ENCODE measurements around the gene MAGEB17. TPM values are rescaled to one million over a fixed set of nuclear protein-coding genes. Genes with fewer than 3 reads are reported as not detected.

MAGEB17 gene
- polyA plus RNA-seq, 1 donor from 2014 or later, result 0.17 TPM

- no peak overlapping the region for H3K4me3 ChIP-seq (ENCODE audit: low read length)
- H3K9me3 ChIP-seq (ENCODE audit: low read length), result no peaks in the 10 kb centered on the region
- no peak overlapping the region for H3K4me2 ChIP-seq (ENCODE audit: low read length)
- H3K36me3 ChIP-seq (ENCODE audit: insufficient read depth, low read length), result no peaks in the 10 kb centered on the region
- H3F3A ChIP-seq (ENCODE audit: insufficient read depth, low read length, poor library complexity, severe bottlenecking), result no peaks in the 10 kb centered on the region
- no peaks in the 10 kb centered on the region for H4K20me1 ChIP-seq (ENCODE audit: insufficient read depth)
- H3K9me2 ChIP-seq (ENCODE audit: insufficient read depth, low read length), result no peaks in the 10 kb centered on the region
- H2AFZ ChIP-seq (ENCODE audit: low read depth, low read length), result no peak overlapping the region
- H3K9ac ChIP-seq (ENCODE audit: low read length), result no peak overlapping the region
- no peak for TF ChIP-seq RAD21 (conservative IDR thresholded peaks at IDR 0.05)
- no peak for TF ChIP-seq EZH2 (IDR thresholded peaks at IDR 0.05; ENCODE audit: borderline replicate concordance, insufficient read depth, low read length, poor library complexity, severe bottlenecking)
- peak; percentile 91 for TF ChIP-seq POLR2AphosphoS5 (IDR thresholded peaks at IDR 0.05)
- TF ChIP-seq TAF1 (IDR thresholded peaks at IDR 0.05; ENCODE audit: low read depth), result no peak
- TF ChIP-seq, protein P1, sequence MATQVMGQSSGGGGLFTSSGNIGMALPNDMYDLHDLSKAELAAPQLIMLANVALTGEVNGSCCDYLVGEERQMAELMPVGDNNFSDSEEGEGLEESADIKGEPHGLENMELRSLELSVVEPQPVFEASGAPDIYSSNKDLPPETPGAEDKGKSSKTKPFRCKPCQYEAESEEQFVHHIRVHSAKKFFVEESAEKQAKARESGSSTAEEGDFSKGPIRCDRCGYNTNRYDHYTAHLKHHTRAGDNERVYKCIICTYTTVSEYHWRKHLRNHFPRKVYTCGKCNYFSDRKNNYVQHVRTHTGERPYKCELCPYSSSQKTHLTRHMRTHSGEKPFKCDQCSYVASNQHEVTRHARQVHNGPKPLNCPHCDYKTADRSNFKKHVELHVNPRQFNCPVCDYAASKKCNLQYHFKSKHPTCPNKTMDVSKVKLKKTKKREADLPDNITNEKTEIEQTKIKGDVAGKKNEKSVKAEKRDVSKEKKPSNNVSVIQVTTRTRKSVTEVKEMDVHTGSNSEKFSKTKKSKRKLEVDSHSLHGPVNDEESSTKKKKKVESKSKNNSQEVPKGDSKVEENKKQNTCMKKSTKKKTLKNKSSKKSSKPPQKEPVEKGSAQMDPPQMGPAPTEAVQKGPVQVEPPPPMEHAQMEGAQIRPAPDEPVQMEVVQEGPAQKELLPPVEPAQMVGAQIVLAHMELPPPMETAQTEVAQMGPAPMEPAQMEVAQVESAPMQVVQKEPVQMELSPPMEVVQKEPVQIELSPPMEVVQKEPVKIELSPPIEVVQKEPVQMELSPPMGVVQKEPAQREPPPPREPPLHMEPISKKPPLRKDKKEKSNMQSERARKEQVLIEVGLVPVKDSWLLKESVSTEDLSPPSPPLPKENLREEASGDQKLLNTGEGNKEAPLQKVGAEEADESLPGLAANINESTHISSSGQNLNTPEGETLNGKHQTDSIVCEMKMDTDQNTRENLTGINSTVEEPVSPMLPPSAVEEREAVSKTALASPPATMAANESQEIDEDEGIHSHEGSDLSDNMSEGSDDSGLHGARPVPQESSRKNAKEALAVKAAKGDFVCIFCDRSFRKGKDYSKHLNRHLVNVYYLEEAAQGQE (IDR thresholded peaks at IDR 0.05; ENCODE audit: borderline replicate concordance), result peak; percentile 31
- peak; percentile 81 for TF ChIP-seq EP300 (conservative IDR thresholded peaks at IDR 0.05; ENCODE audit: poor library complexity, severe bottlenecking)
- no peak for TF ChIP-seq SMC3 (conservative IDR thresholded peaks at IDR 0.05; ENCODE audit: poor library complexity)
- no peak overlapping the region for H3K27ac ChIP-seq (ENCODE audit: low read length)
- no peaks in the 10 kb centered on the region for H3K79me2 ChIP-seq (replicated peaks; ENCODE audit: insufficient read depth, low read length)
- H3K27me3 ChIP-seq (ENCODE audit: insufficient read depth, low read depth, low read length), result no peaks in the 10 kb centered on the region
Observed at GRCh38 chrX:16155581-16156096, 11.6 kb upstream of the MAGEB17 start.

GRCh38 chrX:16156692-16157331 lies 10.5 kb upstream of the MAGEB17 start:
- Histone ChIP-seq H3K9ac (ENCODE audit: low read length) (no peak overlapping the region), H3F3A (ENCODE audit: insufficient read depth, low read length, poor library complexity, severe bottlenecking) (no peaks in the 10 kb centered on the region), H4K20me1 (ENCODE audit: insufficient read depth) (no peaks in the 10 kb centered on the region), H3K9me2 (ENCODE audit: insufficient read depth, low read length) (no peaks in the 10 kb centered on the region), H3K4me2 (ENCODE audit: low read length) (no peak overlapping the region), H3K4me3 (ENCODE audit: low read length) (no peak overlapping the region), H3K27ac (ENCODE audit: low read length) (no peak overlapping the region), H2AFZ (ENCODE audit: low read depth, low read length) (no peak overlapping the region), H3K27me3 (ENCODE audit: insufficient read depth, low read depth, low read length) (no peaks in the 10 kb centered on the region), H3K36me3 (ENCODE audit: insufficient read depth, low read length) (no peaks in the 10 kb centered on the region), H3K9me3 (ENCODE audit: low read length) (no peaks in the 10 kb centered on the region), H3K79me2 (replicated peaks; ENCODE audit: insufficient read depth, low read length) (no peaks in the 10 kb centered on the region)
- TF ChIP-seq EZH2 (IDR thresholded peaks at IDR 0.05; ENCODE audit: borderline replicate concordance, insufficient read depth, low read length, poor library complexity, severe bottlenecking) (no peak), MXI1 (conservative IDR thresholded peaks at IDR 0.05; ENCODE audit: poor library complexity, severe bottlenecking) (no peak), EP300 (conservative IDR thresholded peaks at IDR 0.05; ENCODE audit: poor library complexity, severe bottlenecking) (no peak), TAF1 (IDR thresholded peaks at IDR 0.05; ENCODE audit: low read depth) (no peak), RAD21 (conservative IDR thresholded peaks at IDR 0.05) (no peak), POLR2AphosphoS5 (IDR thresholded peaks at IDR 0.05) (no peak), SMC3 (conservative IDR thresholded peaks at IDR 0.05; ENCODE audit: poor library complexity) (no peak)
- TF ChIP-seq, protein P1 (IDR thresholded peaks at IDR 0.05; ENCODE audit: borderline replicate concordance), result no peak
- TF ChIP-seq, protein P2, sequence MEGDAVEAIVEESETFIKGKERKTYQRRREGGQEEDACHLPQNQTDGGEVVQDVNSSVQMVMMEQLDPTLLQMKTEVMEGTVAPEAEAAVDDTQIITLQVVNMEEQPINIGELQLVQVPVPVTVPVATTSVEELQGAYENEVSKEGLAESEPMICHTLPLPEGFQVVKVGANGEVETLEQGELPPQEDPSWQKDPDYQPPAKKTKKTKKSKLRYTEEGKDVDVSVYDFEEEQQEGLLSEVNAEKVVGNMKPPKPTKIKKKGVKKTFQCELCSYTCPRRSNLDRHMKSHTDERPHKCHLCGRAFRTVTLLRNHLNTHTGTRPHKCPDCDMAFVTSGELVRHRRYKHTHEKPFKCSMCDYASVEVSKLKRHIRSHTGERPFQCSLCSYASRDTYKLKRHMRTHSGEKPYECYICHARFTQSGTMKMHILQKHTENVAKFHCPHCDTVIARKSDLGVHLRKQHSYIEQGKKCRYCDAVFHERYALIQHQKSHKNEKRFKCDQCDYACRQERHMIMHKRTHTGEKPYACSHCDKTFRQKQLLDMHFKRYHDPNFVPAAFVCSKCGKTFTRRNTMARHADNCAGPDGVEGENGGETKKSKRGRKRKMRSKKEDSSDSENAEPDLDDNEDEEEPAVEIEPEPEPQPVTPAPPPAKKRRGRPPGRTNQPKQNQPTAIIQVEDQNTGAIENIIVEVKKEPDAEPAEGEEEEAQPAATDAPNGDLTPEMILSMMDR (IDR thresholded peaks at IDR 0.05; ENCODE audit: poor library complexity, severe bottlenecking), result no peak
